ENCODE results near the gene NFIA.

DNA sequence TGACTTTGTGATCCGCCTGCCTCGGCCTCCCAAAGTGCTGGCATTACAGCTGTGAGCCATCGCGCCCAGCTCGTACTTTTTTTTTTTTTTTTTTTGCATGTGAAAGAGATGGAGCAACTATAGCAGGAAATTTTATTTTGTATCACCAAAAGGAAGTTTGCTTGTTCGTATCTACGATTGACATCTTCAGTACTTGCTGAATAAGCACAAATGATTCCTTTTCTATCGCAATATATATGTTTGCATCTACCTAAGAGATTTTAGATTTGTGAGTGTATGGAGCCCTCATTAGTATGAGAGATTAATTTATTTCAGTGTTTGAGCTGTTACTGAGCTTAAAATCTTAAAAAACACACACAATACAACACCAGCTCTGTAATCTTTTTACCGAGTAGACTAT, 143.1 kb downstream of the NFIA start:
- TF ChIP-seq, protein P1, sequence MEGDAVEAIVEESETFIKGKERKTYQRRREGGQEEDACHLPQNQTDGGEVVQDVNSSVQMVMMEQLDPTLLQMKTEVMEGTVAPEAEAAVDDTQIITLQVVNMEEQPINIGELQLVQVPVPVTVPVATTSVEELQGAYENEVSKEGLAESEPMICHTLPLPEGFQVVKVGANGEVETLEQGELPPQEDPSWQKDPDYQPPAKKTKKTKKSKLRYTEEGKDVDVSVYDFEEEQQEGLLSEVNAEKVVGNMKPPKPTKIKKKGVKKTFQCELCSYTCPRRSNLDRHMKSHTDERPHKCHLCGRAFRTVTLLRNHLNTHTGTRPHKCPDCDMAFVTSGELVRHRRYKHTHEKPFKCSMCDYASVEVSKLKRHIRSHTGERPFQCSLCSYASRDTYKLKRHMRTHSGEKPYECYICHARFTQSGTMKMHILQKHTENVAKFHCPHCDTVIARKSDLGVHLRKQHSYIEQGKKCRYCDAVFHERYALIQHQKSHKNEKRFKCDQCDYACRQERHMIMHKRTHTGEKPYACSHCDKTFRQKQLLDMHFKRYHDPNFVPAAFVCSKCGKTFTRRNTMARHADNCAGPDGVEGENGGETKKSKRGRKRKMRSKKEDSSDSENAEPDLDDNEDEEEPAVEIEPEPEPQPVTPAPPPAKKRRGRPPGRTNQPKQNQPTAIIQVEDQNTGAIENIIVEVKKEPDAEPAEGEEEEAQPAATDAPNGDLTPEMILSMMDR (IDR thresholded peaks at IDR 0.05): no peak
- TF ChIP-seq POLR2AphosphoS5 (IDR thresholded peaks at IDR 0.05) (no peak), POLR2A (IDR thresholded peaks at IDR 0.05) (no peak)

Measured in prostate gland (tissue), 2 donors.